H1 (cell line): ENCODE results near the gene C1QL1. TPM values are rescaled to one million over a fixed set of nuclear protein-coding genes. Genes with fewer than 3 reads are reported as not detected.

Experiments
- CTCF ChIA-PET: fragments of 300-600 bp; sonication (Branson Sonifier 250); formaldehyde crosslinking; loops from one replicate; lab custom pipeline; 2021; ENCODE audit not compliant: partially characterized antibody; lab: Charles Lee
- POLR2A ChIA-PET: fragments of 300-600 bp; sonication (Branson Sonifier 250); formaldehyde crosslinking; loops from one replicate; lab custom pipeline; 2021; ENCODE audit warnings: inconsistent platforms; ENCODE audit not compliant: partially characterized antibody; lab: Charles Lee
- DNase-seq, 2 experiments: peaks; one replicate each; pipeline versions ENCODE4 v3.0.0 to v3.0.0-alpha.2; 2010 to 2022; ENCODE audit warnings: low spot score in 2 of 2, low read depth in 1 of 2, mixed read lengths in 1 of 2
- FAIRE-seq: peaks from 2 replicates; lab custom pipeline; 2011; peaks lifted over from hg19 to GRCh38; lab: Jason Lieb, UNC
- H2AFZ ChIP-seq: 2 replicates; pipeline ENCODE4 v1.8.1; 2012; ENCODE audit warnings: low read length, inconsistent platforms
- H2AK5ac ChIP-seq: 2 replicates; pipeline ENCODE4 v1.6.1; 2013; ENCODE audit warnings: low read depth, low read length
- H2BK120ac ChIP-seq: replicated peaks from 2 replicates; pipeline ENCODE3; 2013; ENCODE audit warnings: low read depth, low read length, inconsistent platforms
- H2BK12ac ChIP-seq: 2 replicates; pipeline ENCODE4 v1.6.1; 2013; ENCODE audit warnings: low read depth, low read length
- H2BK15ac ChIP-seq: 2 replicates; pipeline ENCODE4 v1.6.1; 2013; ENCODE audit warnings: low read length
- H2BK20ac ChIP-seq: 2 replicates; pipeline ENCODE4 v1.6.1; 2013; ENCODE audit warnings: low read length
- H2BK5ac ChIP-seq: 2 replicates; pipeline ENCODE4 v1.6.1; 2013; ENCODE audit warnings: low read depth, low read length
- H3K14ac ChIP-seq: 2 replicates; pipeline ENCODE4 v1.6.1; 2013; ENCODE audit warnings: inconsistent platforms; ENCODE audit not compliant: insufficient read length
- H3K18ac ChIP-seq: 2 replicates; pipeline ENCODE4 v1.6.1; 2013; ENCODE audit warnings: low read length; ENCODE audit errors: extremely low read depth
- H3K23ac ChIP-seq: 2 replicates; pipeline ENCODE4 v1.6.1; 2013; ENCODE audit warnings: inconsistent platforms; ENCODE audit not compliant: insufficient read length
- H3K23me2 ChIP-seq: 2 replicates; pipeline ENCODE4 v1.6.1; 2013; ENCODE audit warnings: low read depth, low read length
- H3K27ac ChIP-seq: 2 replicates; pipeline ENCODE4 v1.6.1; 2011; ENCODE audit warnings: low read depth, low read length, inconsistent platforms
- H3K27me3 ChIP-seq, 4 experiments: replicated peaks in 1 of 4; 1 replicate in 1 of 4; 2 replicates in 3 of 4; pipeline versions ENCODE4 v1.6.1 to v1.8.1; 2011 to 2013; ENCODE audit warnings: low read length in 3 of 4, mild to moderate bottlenecking in 3 of 4, inconsistent platforms in 2 of 4, mixed read lengths in 2 of 4, moderate library complexity in 1 of 4; ENCODE audit not compliant: control insufficient read depth in 3 of 4, insufficient read depth in 3 of 4; ENCODE audit errors: extremely low read depth in 1 of 4
- H3K36me3 ChIP-seq, 4 experiments: 2 replicates each; pipeline versions ENCODE4 v1.6.1 to v1.8.1; 2011 to 2013; ENCODE audit warnings: mild to moderate bottlenecking in 4 of 4, low read length in 3 of 4, moderate library complexity in 2 of 4, control low read depth in 1 of 4, inconsistent platforms in 1 of 4; ENCODE audit not compliant: insufficient read depth in 4 of 4, control insufficient read depth in 2 of 4
- H3K4ac ChIP-seq: replicated peaks from 2 replicates; pipeline ENCODE3; 2013; ENCODE audit warnings: low read length, low read depth, mixed read lengths, inconsistent platforms; ENCODE audit not compliant: insufficient read length
- H3K4me1 ChIP-seq, 4 experiments: replicated peaks in 1 of 4; 1 replicate in 1 of 4; 2 replicates in 3 of 4; pipeline versions ENCODE4 v1.6.1 to v1.8.1; 2011 to 2013; ENCODE audit warnings: low read length in 3 of 4, inconsistent platforms in 2 of 4, mixed read lengths in 1 of 4; ENCODE audit not compliant: insufficient read depth in 4 of 4, control insufficient read depth in 3 of 4
- H3K4me2 ChIP-seq, 2 experiments: 2 replicates each; pipeline versions ENCODE4 v1.6.1 to v1.8.1; 2011 to 2013; ENCODE audit warnings: low read depth in 2 of 2, low read length in 2 of 2, control low read depth in 1 of 2, inconsistent platforms in 1 of 2, mild to moderate bottlenecking in 1 of 2; ENCODE audit not compliant: insufficient read depth in 1 of 2
- H3K4me3 ChIP-seq, 4 experiments: fragments of 200-600, 300-600 bp in 1 of 4; sonication (generic), shearing (Covaris generic), sonication (Bioruptor Twin) in 1 of 4; 2 replicates each; pipeline versions ENCODE4 v1.5.1 to v1.8.1; 2011 to 2016; ENCODE audit warnings: low read length in 4 of 4, low read depth in 3 of 4, control low read depth in 2 of 4, inconsistent platforms in 2 of 4, mild to moderate bottlenecking in 2 of 4, mixed read lengths in 1 of 4, moderate library complexity in 1 of 4; ENCODE audit not compliant: insufficient read depth in 2 of 4; ENCODE audit errors: extremely low read depth in 1 of 4
- H3K56ac ChIP-seq: replicated peaks from 2 replicates; pipeline ENCODE3; 2013; ENCODE audit warnings: low read depth, mild to moderate bottlenecking, mixed read lengths, low read length, inconsistent platforms; ENCODE audit not compliant: insufficient read length
- H3K79me1 ChIP-seq: 2 replicates; pipeline ENCODE4 v1.6.1; 2013; ENCODE audit warnings: low read depth, low read length, control low read depth
- H3K79me2 ChIP-seq, 2 experiments: 2 replicates each; pipeline versions ENCODE4 v1.6.1 to v1.8.1; 2012 to 2013; ENCODE audit warnings: low read length in 2 of 2, mild to moderate bottlenecking in 2 of 2, inconsistent platforms in 1 of 2; ENCODE audit not compliant: insufficient read depth in 2 of 2, control insufficient read depth in 1 of 2
- H3K9ac ChIP-seq, 4 experiments: replicated peaks in 1 of 4; 1 replicate in 1 of 4; 2 replicates in 3 of 4; pipeline versions ENCODE4 v1.6.1 to v1.8.1; 2011 to 2013; ENCODE audit warnings: low read depth in 3 of 4, low read length in 3 of 4, control low read depth in 2 of 4, mild to moderate bottlenecking in 2 of 4, moderate library complexity in 2 of 4, inconsistent platforms in 1 of 4; ENCODE audit errors: extremely low read depth in 1 of 4
- H3K9me3 ChIP-seq, 2 experiments: 2 replicates each; pipeline versions ENCODE4 v1.6.1 to v1.8.1; 2012 to 2013; ENCODE audit warnings: mild to moderate bottlenecking in 2 of 2, moderate library complexity in 2 of 2, control low read depth in 1 of 2, inconsistent platforms in 1 of 2, low read depth in 1 of 2, low read length in 1 of 2, mixed read lengths in 1 of 2; ENCODE audit not compliant: insufficient read depth in 2 of 2
- H4K20me1 ChIP-seq, 2 experiments: replicated peaks in 1 of 2; 2 replicates each; pipeline versions ENCODE3 to v1.8.1; 2011 to 2013; ENCODE audit warnings: inconsistent platforms in 2 of 2, low read length in 2 of 2, mild to moderate bottlenecking in 1 of 2; ENCODE audit not compliant: insufficient read depth in 2 of 2, control insufficient read depth in 1 of 2
- H4K5ac ChIP-seq: 2 replicates; pipeline ENCODE4 v1.6.1; 2013; ENCODE audit warnings: low read length, low read depth, mixed read lengths, inconsistent platforms; ENCODE audit not compliant: insufficient read length
- H4K8ac ChIP-seq: 2 replicates; pipeline ENCODE4 v1.8.0; 2013; ENCODE audit warnings: mild to moderate bottlenecking, moderate library complexity, low read length, inconsistent platforms; ENCODE audit not compliant: insufficient read depth; ENCODE audit errors: extremely low read depth
- H4K91ac ChIP-seq: replicated peaks from 2 replicates; pipeline ENCODE3; 2013; ENCODE audit warnings: low read length, mixed read lengths, inconsistent platforms; ENCODE audit not compliant: insufficient read length
- ASH2L ChIP-seq: fragments of 200-600, 300-600 bp; sonication (generic); IDR thresholded peaks from one replicate; pipeline ENCODE4 v1.7.1; 2017; ENCODE audit warnings: low read length
- BCL11A ChIP-seq, 2 experiments: IDR thresholded peaks; one replicate each; pipeline ENCODE4 v1.6.1; 2011; ENCODE audit warnings: low read depth in 2 of 2, low read length in 2 of 2, mild to moderate bottlenecking in 2 of 2
- CTCF ChIP-seq, 3 experiments: IDR thresholded peaks; 1 replicate in 2 of 3; 2 replicates in 1 of 3; pipeline versions ENCODE4 v1.5.1 to v1.6.1; 2011; ENCODE audit warnings: low read length in 3 of 3, mild to moderate bottlenecking in 3 of 3, inconsistent platforms in 2 of 3, low read depth in 1 of 3, moderate library complexity in 1 of 3; ENCODE audit not compliant: insufficient read depth in 1 of 3; ENCODE audit errors: control extremely low read depth in 1 of 3
- EP300 ChIP-seq, 2 experiments: IDR thresholded peaks; 1 replicate in 1 of 2; 2 replicates in 1 of 2; pipeline ENCODE4 v1.6.1; 2011 to 2012; ENCODE audit warnings: low read depth in 2 of 2, low read length in 2 of 2, mild to moderate bottlenecking in 2 of 2, borderline replicate concordance in 1 of 2, inconsistent platforms in 1 of 2, moderate library complexity in 1 of 2
- MAFK ChIP-seq: IDR thresholded peaks from 2 replicates; pipeline ENCODE4 v1.6.1; 2012; ENCODE audit warnings: low read depth, mild to moderate bottlenecking, improper control_type of control experiment, low read length
- NANOG ChIP-seq: IDR thresholded peaks from 2 replicates; pipeline ENCODE4 v1.6.1; 2011; ENCODE audit warnings: low read length, low read depth, mild to moderate bottlenecking, inconsistent platforms; ENCODE audit not compliant: insufficient read depth, poor library complexity, severe bottlenecking
- SUZ12 ChIP-seq: fragments of 200-600 bp; sonication (generic); IDR thresholded peaks from 2 replicates; pipeline ENCODE4 v1.6.1; 2012; ENCODE audit warnings: mild to moderate bottlenecking, inconsistent platforms, low read length, moderate library complexity, mixed read lengths
- USF2 ChIP-seq: IDR thresholded peaks from 2 replicates; pipeline ENCODE4 v1.6.1; 2011; ENCODE audit warnings: low read length, improper control_type of control experiment
- WGBS, 2 experiments: shearing (Covaris generic) in 1 of 2; methylation state at CpG; one replicate each; pipeline versions ENCODE4 v1.1.6 to v1.1.7; 2013 to 2015; ENCODE audit warnings: low lambda C conversion rate in 2 of 2, mixed read lengths in 2 of 2, inconsistent platforms in 1 of 2, low coverage in 1 of 2, missing lambda C conversion rate in 1 of 2; ENCODE audit not compliant: insufficient replicate concordance in 2 of 2, insufficient coverage in 1 of 2, insufficient read length in 1 of 2; ENCODE audit errors: extremely low coverage in 1 of 2, missing lambda C conversion rate in 1 of 2; 5-methylcytosine and 5-hydroxymethylcytosine counted together
- polyA plus RNA-seq, 7 experiments: library from polyadenylated mRNA; depleted of rRNA in 3 of 7; stranded (reverse) in 5 of 7; unstranded in 2 of 7; fragments of >200 nt in 5 of 7; fragments of 200-250 nt in 2 of 7; gene quantifications; 1 replicate in 5 of 7; 2 replicates in 1 of 7; 4 replicates in 1 of 7; pipeline versions ENCODE4 v1.2.1 to v1.2.3, GENCODE V29; 2011 to 2013; ENCODE audit warnings: missing spikeins in 2 of 7, mixed read lengths in 2 of 7
- total RNA-seq: library from RNA; stranded (reverse); fragmentation: NEBNext Ultra II Directional; extraction: Animal tissue kit (Norgen Biotek cat#: 25700); gene quantifications from 2 replicates; pipeline ENCODE4 v1.2.1, GENCODE V29; 2021

The C1QL1 gene
- total and polyA plus RNA-seq, 2 of the 8 experiments (the other 6 are each of a cell fraction or from before 2014, with no cell fraction given) = 7.6 to 10.5 TPM

- Histone ChIP-seq H2BK20ac (0 out of 2 replicates have a peak overlapping the region, but pooled peaks have one; percentile 35), H3K27ac (no peak overlapping the region), H3K23ac (no peak overlapping the region), H3K23me2 (peaks cover 2% of the 10 kb centered on the region; the same call in 1 of the 2 replicates), H2BK12ac (peak overlapping the region; percentile 63; the same call in 1 of the 2 replicates), H2AFZ (no peak overlapping the region), H3K14ac (no peak overlapping the region), H3K9me3 (no peaks in the 10 kb centered on the region), H2BK5ac (0 out of 2 replicates have a peak overlapping the region, but pooled peaks have one; percentile 10), H3K18ac (no peak overlapping the region), H4K5ac (no peak overlapping the region), H2AK5ac (no peak overlapping the region; the same call in 1 of the 2 replicates), H3K4me2 (peak overlapping the region in 1 of 2 experiments; percentile 74; a peak in 1 of 4 replicates), H3K79me2 (no peaks in the 10 kb centered on the region), H3K4me1 (peaks cover 0 to 14% (median 4%) of the 10 kb centered on the region in 4 experiments; a peak in 4 of 7 replicates), H2BK120ac (no peak overlapping the region), H4K20me1 (peaks cover 0 to under 1% of the 10 kb centered on the region in 2 experiments), H3K36me3 (no peaks in the 10 kb centered on the region), H2BK15ac (no peak overlapping the region), H4K91ac (no peak overlapping the region), H3K79me1 (no peaks in the 10 kb centered on the region), H3K4ac (no peak overlapping the region), H3K4me3 (peak overlapping the region in 1 of 4 experiments; percentile 53; a peak in 1 of 8 replicates), H3K9ac (no peak overlapping the region), H3K56ac (no peak overlapping the region), H3K27me3 (peaks cover 4 to 39% (median 28%) of the 10 kb centered on the region in 4 experiments; a peak in 6 of 7 replicates), H4K8ac (no peak overlapping the region; the same call in 1 of the 2 replicates)
- CTCF ChIA-PET = interaction anchor here (0.7 to 14.5 kb wide), 12 partner anchors 10 to 139 kb away, joined by 3 to 182 read pairs (median 6); partner anchors contain the start of genes C1QL1 and KIF18B
- DNase-seq (no peak), FAIRE-seq (no peak)
- 89% methylated on average over 2 of the region's 2 CpGs; no CpG with 5 or more reads in 1 of the 2 experiments for WGBS, 2 experiments
- POLR2A ChIA-PET = interaction anchor here (0.6 to 1.8 kb wide), 5 partner anchors 8 to 191 kb away, joined by 3 to 7 read pairs (median 3); partner anchors contain the start of genes C1QL1 and HEXIM1
- no peak for TF ChIP-seq SUZ12
- no peak for TF ChIP-seq EP300 (IDR thresholded peaks at IDR 0.05; ENCODE audit: borderline replicate concordance in 1 of 2, low read depth in 2 of 2, low read length in 2 of 2)
- TF ChIP-seq CTCF (IDR thresholded peaks at IDR 0.05; ENCODE audit: control extremely low read depth in 1 of 3, insufficient read depth in 1 of 3, low read depth in 1 of 3, low read length in 3 of 3) = no peak
- TF ChIP-seq ASH2L = no peak
- no peak for TF ChIP-seq USF2
- TF ChIP-seq MAFK = no peak
- TF ChIP-seq BCL11A (IDR thresholded peaks at IDR 0.05; ENCODE audit: low read depth in 2 of 2, low read length in 2 of 2) = no peak
- no peak for TF ChIP-seq NANOG
Measured at GRCh38 chr17:44960691-44961090, 7.4 kb downstream of the C1QL1 start.
